Endothelial cell of umbilical vein (primary cell): ENCODE measurements around the gene PKDCC. TPM values are rescaled to one million over a fixed set of nuclear protein-coding genes. Genes with fewer than 3 reads are reported as not detected.

Experiments
- BruUV-seq: library from RNA; stranded (reverse); fragments of 400-500 nt; replicated peaks from 2 replicates; lab custom pipeline; 2021; lab: Mats Ljungman, UMichigan
- CTCF ChIA-PET: fragments of 300-600, 350-600 bp; sonication (Branson Sonifier 250); formaldehyde crosslinking; loops from one replicate; lab custom pipeline; 2021; ENCODE audit warnings: antibody characterized with exemption, inconsistent platforms; lab: Charles Lee
- POLR2A ChIA-PET: fragments of 300-600, 350-600 bp; sonication (Branson Sonifier 250); formaldehyde crosslinking; loops from one replicate; lab custom pipeline; 2021; ENCODE audit warnings: antibody characterized with exemption, inconsistent platforms; lab: Charles Lee
- DNase-seq: peaks from one replicate; pipeline ENCODE4 v3.0.0-alpha.2; 2011; ENCODE audit warnings: low read depth, low spot score
- FAIRE-seq: peaks from 2 replicates; lab custom pipeline; 2011; peaks lifted over from hg19 to GRCh38; lab: Jason Lieb, UNC
- H2AFZ ChIP-seq: 2 replicates; pipeline ENCODE4 v1.6.0; 2012; ENCODE audit warnings: low read depth, low read length, control low read depth, inconsistent platforms
- H3K27ac ChIP-seq: 2 replicates; pipeline ENCODE4 v1.5.1; 2011; ENCODE audit warnings: low read depth, mild to moderate bottlenecking, control low read depth, low read length, moderate library complexity; ENCODE audit not compliant: insufficient read depth
- H3K27me3 ChIP-seq, 2 experiments: 2 replicates each; pipeline versions ENCODE4 v1.6.0 to v1.6.1; 2011; ENCODE audit warnings: low read length in 2 of 2, mixed read lengths in 1 of 2; ENCODE audit not compliant: control insufficient read depth in 2 of 2, insufficient read depth in 2 of 2
- H3K36me3 ChIP-seq, 2 experiments: 2 replicates in 1 of 2; 3 replicates in 1 of 2; pipeline ENCODE4 v1.5.1; 2011; ENCODE audit warnings: low read length in 2 of 2, mild to moderate bottlenecking in 1 of 2, moderate library complexity in 1 of 2; ENCODE audit not compliant: control insufficient read depth in 2 of 2, insufficient read depth in 2 of 2; ENCODE audit errors: extremely low read depth in 1 of 2
- H3K4me1 ChIP-seq: 3 replicates; pipeline ENCODE4 v1.5.1; 2011; ENCODE audit warnings: mild to moderate bottlenecking, low read length; ENCODE audit not compliant: control insufficient read depth, insufficient read depth; ENCODE audit errors: extremely low read depth
- H3K4me2 ChIP-seq: 2 replicates; pipeline ENCODE4 v1.6.1; 2011; ENCODE audit warnings: low read length, control low read depth, mixed read lengths; ENCODE audit not compliant: insufficient read depth
- H3K4me3 ChIP-seq, 3 experiments: fragments of 200-600 bp in 1 of 3; sonication (generic), shearing (Covaris generic) in 1 of 3; replicated peaks in 1 of 3; 2 replicates each; pipeline ENCODE4 v1.5.1; 2011 to 2016; ENCODE audit warnings: control low read depth in 3 of 3, low read length in 3 of 3, mild to moderate bottlenecking in 2 of 3, inconsistent platforms in 1 of 3, low read depth in 1 of 3, moderate library complexity in 1 of 3; ENCODE audit not compliant: insufficient read depth in 1 of 3
- H3K79me2 ChIP-seq: 2 replicates; pipeline ENCODE4 v1.6.0; 2012; ENCODE audit warnings: low read length, inconsistent platforms; ENCODE audit not compliant: control insufficient read depth, insufficient read depth
- H3K9ac ChIP-seq: replicated peaks from 2 replicates; pipeline ENCODE3; 2011; ENCODE audit warnings: low read length, control low read depth; ENCODE audit not compliant: insufficient read depth; ENCODE audit errors: extremely low read depth
- H3K9me1 ChIP-seq: replicated peaks from 3 replicates; pipeline ENCODE4 v1.6.0; 2011; ENCODE audit warnings: mild to moderate bottlenecking, low read length; ENCODE audit not compliant: control insufficient read depth, insufficient read depth; ENCODE audit errors: extremely low read depth
- H3K9me3 ChIP-seq: replicated peaks from 2 replicates; pipeline ENCODE4 v1.5.1; 2012; ENCODE audit warnings: low read length, inconsistent platforms; ENCODE audit not compliant: control insufficient read depth, insufficient read depth
- H4K20me1 ChIP-seq: replicated peaks from 2 replicates; pipeline ENCODE3; 2011; ENCODE audit warnings: mild to moderate bottlenecking, low read length; ENCODE audit not compliant: control insufficient read depth, insufficient read depth; ENCODE audit errors: extremely low read depth
- EZH2 ChIP-seq: IDR thresholded peaks from 2 replicates; pipeline ENCODE4 v1.6.1; 2012; ENCODE audit warnings: borderline replicate concordance, low read depth, mild to moderate bottlenecking, moderate library complexity, low read length, inconsistent platforms; ENCODE audit not compliant: severe bottlenecking
- FOS ChIP-seq: IDR thresholded peaks from 2 replicates; pipeline ENCODE4 v1.6.1; 2011; ENCODE audit warnings: mild to moderate bottlenecking, low read length, moderate library complexity, borderline replicate concordance; ENCODE audit not compliant: insufficient read depth
- GATA2 ChIP-seq: IDR thresholded peaks from 2 replicates; pipeline ENCODE4 v1.7.0; 2011; ENCODE audit warnings: low read depth, mild to moderate bottlenecking, moderate library complexity, mixed read lengths, low read length; ENCODE audit not compliant: insufficient read length, insufficient read depth
- JUN ChIP-seq: IDR thresholded peaks from 2 replicates; pipeline ENCODE4 v1.6.1; 2011; ENCODE audit warnings: borderline replicate concordance, low read depth; ENCODE audit not compliant: insufficient read length, insufficient read depth
- MYC ChIP-seq: IDR thresholded peaks from one replicate; pipeline ENCODE4 v1.6.1; 2011; ENCODE audit warnings: mild to moderate bottlenecking, low read depth, low read length
- POLR2A ChIP-seq: IDR thresholded peaks from 2 replicates; pipeline ENCODE4 v1.6.1; 2012; ENCODE audit warnings: low read depth, mild to moderate bottlenecking, control low read depth, low read length
- POLR2AphosphoS5 ChIP-seq: IDR thresholded peaks from 2 replicates; pipeline ENCODE4 v1.6.1; 2012; ENCODE audit warnings: low read depth, mild to moderate bottlenecking, control low read depth, low read length, moderate library complexity; ENCODE audit not compliant: insufficient read depth
- dilution Hi-C: fragments of 300-500 bp; cut with MboI; formaldehyde crosslinking; loops from one replicate; pipeline ENCODE4 v1.15.0; 2019; ENCODE audit warnings: low sequenced_read_pairs; ENCODE audit not compliant: extremely low pct_ligation_motif_present
- intact Hi-C: fragments of 100-400 bp; cut with micrococcal nuclease; formaldehyde crosslinking; loops from one replicate; pipeline ENCODE4 v1.10.0; 2022
- polyA plus RNA-seq, 4 experiments: library from polyadenylated mRNA; depleted of rRNA in 3 of 4; stranded (reverse) in 3 of 4; unstranded in 1 of 4; fragments of >200 nt; gene quantifications; 2 replicates each; pipeline versions ENCODE4 v1.2.1 to v1.2.3, GENCODE V29; 2011 to 2012; ENCODE audit warnings: missing spikeins in 1 of 4
- total RNA-seq: library from RNA; stranded (reverse); gene quantifications from 2 replicates; pipeline ENCODE4 v1.2.3, GENCODE V29; 2021
- TF ChIP-seq, protein P1 (sequence below), 2 donors: IDR thresholded peaks; 1 replicate in 1 of 2; 2 replicates in 1 of 2; pipeline ENCODE4 v1.5.1; 2011; ENCODE audit warnings: low read length in 2 of 2, mild to moderate bottlenecking in 2 of 2, moderate library complexity in 2 of 2, control low read depth in 1 of 2, inconsistent platforms in 1 of 2, low read depth in 1 of 2; ENCODE audit not compliant: insufficient read depth in 1 of 2; ENCODE audit errors: extremely low read depth in 1 of 2

PKDCC gene
- total and polyA plus RNA-seq, 2 donors (not counting 3 experiments of a cell fraction or from before 2014, with no cell fraction given): 3.0 to 5.9 TPM

GRCh38 chr2:42087137-42087856 lies 39.5 kb downstream of the PKDCC start:
- intact Hi-C loops: loop anchor here (2.0 to 5.0 kb wide), 2 partner anchors 38 to 120 kb away; partner anchors contain the start of gene PKDCC
- no peak overlapping the region for H3K9ac ChIP-seq
- H4K20me1 ChIP-seq: no peaks in the 10 kb centered on the region
- H3K4me3 ChIP-seq: no peak overlapping the region
- peaks cover 0 to 3% of the 10 kb centered on the region in 2 experiments for H3K27me3 ChIP-seq
- no peaks in the 10 kb centered on the region for H3K36me3 ChIP-seq
- H3K9me1 ChIP-seq: no peaks in the 10 kb centered on the region
- no peak overlapping the region for H3K27ac ChIP-seq
- H3K4me2 ChIP-seq: no peak overlapping the region
- no peak for DNase-seq
- dilution Hi-C loops: loop anchor here (25.0 kb wide), 1 partner anchor 225 kb away; no protein-coding TSS in a partner anchor
- TF ChIP-seq EZH2 (no peak), JUN (no peak), POLR2A (no peak)
- no peak overlapping the region for H2AFZ ChIP-seq
- H3K4me1 ChIP-seq: peaks cover 5% of the 10 kb centered on the region
- FAIRE-seq: no peak
- H3K9me3 ChIP-seq: no peaks in the 10 kb centered on the region
- BruUV-seq: no TSS peak
- ChIA-PET CTCF (interaction anchor here (0.7 to 13.8 kb wide), 22 partner anchors 8 to 246 kb away, joined by 3 to 625 read pairs (median 4); no protein-coding TSS in a partner anchor), POLR2A (interaction anchor here (1.2 kb wide), 1 partner anchor 218 kb away, joined by 4 read pairs; no protein-coding TSS in a partner anchor)
- H3K79me2 ChIP-seq: no peaks in the 10 kb centered on the region

- no peak overlapping the region for H3K4me2 ChIP-seq
- H3K36me3 ChIP-seq: no peaks in the 10 kb centered on the region
- H2AFZ ChIP-seq: no peak overlapping the region
- intact Hi-C loops (loop anchor here (2.0 to 5.0 kb wide), 2 partner anchors 39 to 121 kb away; partner anchors contain the start of gene PKDCC), dilution Hi-C loops (loop anchor here (25.0 kb wide), 1 partner anchor 226 kb away; no protein-coding TSS in a partner anchor)
- FAIRE-seq (no peak), DNase-seq (no peak)
- H3K4me3 ChIP-seq: no peak overlapping the region
- H3K27me3 ChIP-seq: peaks cover 0 to under 1% of the 10 kb centered on the region in 2 experiments
- no TSS peak for BruUV-seq
- H3K27ac ChIP-seq: no peak overlapping the region
- CTCF ChIA-PET: interaction anchor here (1.1 to 13.8 kb wide), 18 partner anchors 8 to 246 kb away, joined by 3 to 625 read pairs (median 6); no protein-coding TSS in a partner anchor
- peaks cover 10% of the 10 kb centered on the region for H3K4me1 ChIP-seq
- POLR2A ChIA-PET: interaction anchor here (1.2 kb wide), 1 partner anchor 218 kb away, joined by 4 read pairs; no protein-coding TSS in a partner anchor
- H3K79me2 ChIP-seq: no peaks in the 10 kb centered on the region
- H3K9me3 ChIP-seq: no peaks in the 10 kb centered on the region
- TF ChIP-seq FOS (no peak), POLR2A (no peak), POLR2AphosphoS5 (no peak), JUN (no peak), EZH2 (no peak), MYC (no peak), GATA2 (no peak)
- TF ChIP-seq, protein P1, sequence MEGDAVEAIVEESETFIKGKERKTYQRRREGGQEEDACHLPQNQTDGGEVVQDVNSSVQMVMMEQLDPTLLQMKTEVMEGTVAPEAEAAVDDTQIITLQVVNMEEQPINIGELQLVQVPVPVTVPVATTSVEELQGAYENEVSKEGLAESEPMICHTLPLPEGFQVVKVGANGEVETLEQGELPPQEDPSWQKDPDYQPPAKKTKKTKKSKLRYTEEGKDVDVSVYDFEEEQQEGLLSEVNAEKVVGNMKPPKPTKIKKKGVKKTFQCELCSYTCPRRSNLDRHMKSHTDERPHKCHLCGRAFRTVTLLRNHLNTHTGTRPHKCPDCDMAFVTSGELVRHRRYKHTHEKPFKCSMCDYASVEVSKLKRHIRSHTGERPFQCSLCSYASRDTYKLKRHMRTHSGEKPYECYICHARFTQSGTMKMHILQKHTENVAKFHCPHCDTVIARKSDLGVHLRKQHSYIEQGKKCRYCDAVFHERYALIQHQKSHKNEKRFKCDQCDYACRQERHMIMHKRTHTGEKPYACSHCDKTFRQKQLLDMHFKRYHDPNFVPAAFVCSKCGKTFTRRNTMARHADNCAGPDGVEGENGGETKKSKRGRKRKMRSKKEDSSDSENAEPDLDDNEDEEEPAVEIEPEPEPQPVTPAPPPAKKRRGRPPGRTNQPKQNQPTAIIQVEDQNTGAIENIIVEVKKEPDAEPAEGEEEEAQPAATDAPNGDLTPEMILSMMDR (IDR thresholded peaks at IDR 0.05; ENCODE audit: extremely low read depth in 1 of 2, insufficient read depth in 1 of 2, low read depth in 1 of 2, low read length in 2 of 2): no peak
- no peaks in the 10 kb centered on the region for H3K9me1 ChIP-seq
- H4K20me1 ChIP-seq: no peaks in the 10 kb centered on the region
- no peak overlapping the region for H3K9ac ChIP-seq
These were observed 40.0 kb downstream of the PKDCC start for GRCh38 chr2:42087857-42088195.
